ENCODE results near the gene PRDM15. TPM values are rescaled to one million over a fixed set of nuclear protein-coding genes. Genes with fewer than 3 reads are reported as not detected.

The PRDM15 gene
- total RNA-seq, 1 experiment from 2014 or later: 9.9 TPM

GRCh38 chr21:41824466-41825207 is 54.5 kb downstream of the PRDM15 start:
- no peaks in the 10 kb centered on the region for H3K23me2 ChIP-seq (ENCODE audit: insufficient read length, low read depth, low read length, poor library complexity, severe bottlenecking)
- no peak for DNase-seq
- Mint-ChIP-seq H3K4me1 (no peaks in the 10 kb centered on the region), H3K36me3 (ENCODE audit: insufficient read depth in 1 of 3, low read depth in 3 of 3) (peaks cover 0 to 28% (median 14%) of the 10 kb centered on the region in 3 experiments; a peak in 4 of 7 replicates), H3K4me3 (no peak overlapping the region), H3K27me3 (ENCODE audit: low read depth) (no peaks in the 10 kb centered on the region), H3K27ac (no peak overlapping the region; a peak in 1 of 7 replicates), H3K9me3 (no peaks in the 10 kb centered on the region)
- H3K18ac ChIP-seq (ENCODE audit: insufficient read length, low read depth, low read length): no peak overlapping the region
- H2AFZ ChIP-seq (ENCODE audit: low read length): no peak overlapping the region
- no peak for TF ChIP-seq CTCF (conservative IDR thresholded peaks at IDR 0.05)
- H2BK120ac ChIP-seq (ENCODE audit: low read depth, low read length, poor library complexity, severe bottlenecking): no peak overlapping the region
- H3K56ac ChIP-seq (ENCODE audit: insufficient read length, low read depth, low read length): no peak overlapping the region
- no peak overlapping the region for H3K9ac ChIP-seq (ENCODE audit: extremely low read depth, insufficient read length, low read length)
- H3K14ac ChIP-seq (ENCODE audit: insufficient read depth, low read length): no peak overlapping the region; the same call in 1 of the 2 replicates
- no peak overlapping the region for H2BK20ac ChIP-seq (ENCODE audit: low read depth, low read length, poor library complexity, severe bottlenecking)
- H2BK12ac ChIP-seq (ENCODE audit: insufficient read length, low read depth, low read length): no peak overlapping the region
- no peak overlapping the region for H3T11ph ChIP-seq (ENCODE audit: low read length)
- no peak overlapping the region for H3K23ac ChIP-seq (ENCODE audit: insufficient read length, low read depth, low read length)
- WGBS (ENCODE audit: extremely low coverage, insufficient read length, low lambda C conversion rate): no CpG with 5 or more reads among the region's 22 CpGs
- H2BK5ac ChIP-seq (ENCODE audit: insufficient read length, low read length): no peak overlapping the region
- no peak overlapping the region for H2AK5ac ChIP-seq (ENCODE audit: insufficient read length, low read length)
- no peak overlapping the region for H3K4me2 ChIP-seq (ENCODE audit: insufficient read depth, insufficient read length, low read length)
- no peaks in the 10 kb centered on the region for H3K4me1 ChIP-seq (ENCODE audit: insufficient read depth, low read length)
- no peak overlapping the region for H3K27ac ChIP-seq (ENCODE audit: insufficient read length, low read depth, low read length)
- no peaks in the 10 kb centered on the region for H3K79me2 ChIP-seq (ENCODE audit: insufficient read depth, low read length)
- H3K79me1 ChIP-seq (ENCODE audit: insufficient read depth, low read depth, low read length, poor library complexity, severe bottlenecking): no peaks in the 10 kb centered on the region
- H4K5ac ChIP-seq (ENCODE audit: insufficient read length, low read depth, low read length): no peak overlapping the region
- H3K27me3 ChIP-seq (ENCODE audit: insufficient read depth, low read length): no peaks in the 10 kb centered on the region
- no peaks in the 10 kb centered on the region for H4K20me1 ChIP-seq (ENCODE audit: control insufficient read depth, insufficient read depth, insufficient read length)
- no peak overlapping the region for H4K8ac ChIP-seq (replicated peaks; ENCODE audit: insufficient read length, low read depth, low read length)
- H3K4ac ChIP-seq (ENCODE audit: low read depth, low read length): no peak overlapping the region
- H4K91ac ChIP-seq (ENCODE audit: insufficient read length, low read depth, low read length): no peak overlapping the region
- no peaks in the 10 kb centered on the region for H3K9me3 ChIP-seq (ENCODE audit: control insufficient read depth, low read depth, low read length)
- no peak overlapping the region for H2BK15ac ChIP-seq (ENCODE audit: low read depth, low read length)

Data from H9 (cell line).